Spleen (tissue), 11 donors: Measurements from ENCODE around the gene C3orf38. TPM values are rescaled to one million over a fixed set of nuclear protein-coding genes. Genes with fewer than 3 reads are reported as not detected.
A peak's percentile ranks its signal among the peaks of the same experiment; 100 is the strongest.

Experiments used
- DNase-seq: peaks from one replicate; pipeline ENCODE4 v3.0.0-alpha.2; 2020
- H3K27ac ChIP-seq, 8 donors: fragments of 200-600 bp; sonication (generic) in 7 of 8; 1 replicate in 4 of 8; 2 replicates in 4 of 8; pipeline versions ENCODE4 v1.5.0 to v1.8.0; 2016 to 2021; ENCODE audit warnings: inconsistent platforms in 4 of 8, mild to moderate bottlenecking in 4 of 8, moderate library complexity in 1 of 8
- H3K27me3 ChIP-seq, 7 donors: fragments of 200-600 bp; sonication (generic) in 6 of 7; replicated peaks in 1 of 7; 1 replicate in 4 of 7; 2 replicates in 3 of 7; pipeline versions ENCODE4 v1.5.0 to v1.8.0; 2016 to 2021; ENCODE audit warnings: inconsistent platforms in 3 of 7, mild to moderate bottlenecking in 1 of 7
- H3K36me3 ChIP-seq, 6 donors: fragments of 200-600 bp; sonication (generic) in 5 of 6; 1 replicate in 4 of 6; 2 replicates in 2 of 6; pipeline versions ENCODE4 v1.5.0 to v1.8.0; 2016 to 2021; ENCODE audit warnings: inconsistent platforms in 2 of 6
- H3K4me1 ChIP-seq, 6 donors: fragments of 200-600 bp; sonication (generic) in 5 of 6; 1 replicate in 3 of 6; 2 replicates in 3 of 6; pipeline versions ENCODE4 v1.5.0 to v1.8.0; 2016 to 2021; ENCODE audit warnings: inconsistent platforms in 3 of 6
- H3K4me3 ChIP-seq, 8 donors: fragments of 200-600 bp; sonication (generic) in 7 of 8; 1 replicate in 4 of 8; 2 replicates in 4 of 8; pipeline versions ENCODE4 v1.5.0 to v1.8.0; 2016 to 2021; ENCODE audit warnings: inconsistent platforms in 4 of 8, mild to moderate bottlenecking in 4 of 8, moderate library complexity in 2 of 8
- H3K9me3 ChIP-seq, 8 donors: fragments of 200-600 bp; sonication (generic) in 7 of 8; 1 replicate in 4 of 8; 2 replicates in 4 of 8; pipeline versions ENCODE4 v1.5.0 to v1.8.0; 2016 to 2021; ENCODE audit warnings: inconsistent platforms in 4 of 8
- CTCF ChIP-seq, 11 experiments: fragments of 200-600 bp in 7 of 11; fragments of 450-650 bp in 4 of 11; sonication (generic) in 4 of 11; IDR thresholded peaks in 8 of 11; conservative IDR thresholded peaks in 3 of 11; 1 replicate in 7 of 11; 2 replicates in 4 of 11; pipeline versions ENCODE4 v1.4.0 to v1.8.0; 2016 to 2021; ENCODE audit warnings: antibody characterized with exemption in 11 of 11, inconsistent platforms in 4 of 11, mild to moderate bottlenecking in 1 of 11
- POLR2A ChIP-seq, 3 donors: fragments of 450-650 bp; IDR thresholded peaks; one replicate each; pipeline ENCODE4 v1.5.1; 2017; ENCODE audit warnings: antibody characterized with exemption in 3 of 3, mild to moderate bottlenecking in 1 of 3
- POLR2AphosphoS5 ChIP-seq, 3 donors: sonication (generic); formaldehyde crosslinking; IDR thresholded peaks; one replicate each; pipeline ENCODE4 v1.5.1; 2017; ENCODE audit warnings: antibody characterized with exemption in 3 of 3
- WGBS, 5 donors: extraction: QIAGEN DNeasy Blood & Tissue Kit in 3 of 5; methylation state at CpG; one replicate each; pipeline versions ENCODE4 v1.1.5 to v1.1.7; 2013 to 2018; 5-methylcytosine and 5-hydroxymethylcytosine counted together
- intact Hi-C: fragments of 100-400 bp; cut with DNase I; formaldehyde crosslinking; loops from one replicate; pipeline ENCODE4 v1.15.0; 2023; ENCODE audit warnings: low total_unique reads
- polyA plus RNA-seq, 3 donors: library from polyadenylated mRNA; stranded (reverse); fragments of 200-250 nt; gene quantifications; one replicate each; pipeline ENCODE4 v1.2.1, GENCODE V29; 2013
- total RNA-seq, 7 donors: library from RNA; depleted of rRNA in 3 of 7; stranded (reverse); fragments of >200 nt in 3 of 7; fragmentation: NEBNext Ultra II Directional in 4 of 7; extraction: Animal tissue kit (Norgen Biotek cat#: 25700) in 4 of 7; gene quantifications; one replicate each; pipeline versions ENCODE4 v1.1.0 to v1.2.1, GENCODE V29; 2016 to 2021
- donor health status: healthy with polysubstance abuse.
- donor health status: DM: no; HTN: no; CAD: no; lungs with moderate emphysema.
- donor health status: DM: no; HTN: no; CAD: no.
- donor health status: Bipolar disorder and iron deficiency.
- donor health status: healthy.
- donor health status: DM: no; HTN: no; CAD: no.
- donor health status: DM: yes; HTN: yes; CAD: no.

C3orf38 gene
- total and polyA plus RNA-seq, 10 donors: 8.1 to 41.2 (median 32.0) TPM

GRCh38 chr3:88148651-88149050 is 1.1 kb upstream of the C3orf38 start:
- no peaks in the 10 kb centered on the region for H3K27me3 ChIP-seq
- peak; percentile 73 for DNase-seq
- peak overlapping the region in 7 of 8 donors; percentile 71 to 92 (median 85) for H3K4me3 ChIP-seq
- TF ChIP-seq POLR2AphosphoS5 (IDR thresholded peaks at IDR 0.05) (no peak), CTCF (IDR thresholded peaks at IDR 0.05 in 8 of 11, conservative IDR thresholded peaks at IDR 0.05 in 3 of 11) (no peak), POLR2A (IDR thresholded peaks at IDR 0.05) (no peak)
- no peaks in the 10 kb centered on the region for H3K9me3 ChIP-seq
- peaks cover 21 to 55% (median 38%) of the 10 kb centered on the region in 6 donors for H3K4me1 ChIP-seq
- H3K27ac ChIP-seq: peak overlapping the region in 3 of 8 donors; percentile 93 to 95 (median 94)
- WGBS, 5 donors: 74 to 83% (median 76%) methylated on average over 17 of the region's 17 CpGs
- H3K36me3 ChIP-seq: peaks cover 0 to 6% (median 5%) of the 10 kb centered on the region in 6 donors
- intact Hi-C loops: no loop called here

GRCh38 chr3:88149101-88149508 is 654 bp upstream of the C3orf38 start:
- TF ChIP-seq POLR2AphosphoS5 (IDR thresholded peaks at IDR 0.05): no peak
- no peak for TF ChIP-seq POLR2A (IDR thresholded peaks at IDR 0.05)
- TF ChIP-seq CTCF (IDR thresholded peaks at IDR 0.05 in 8 of 11, conservative IDR thresholded peaks at IDR 0.05 in 3 of 11): no peak
- peaks cover 21 to 60% (median 40%) of the 10 kb centered on the region in 6 donors for H3K4me1 ChIP-seq
- no peak for DNase-seq
- H3K27ac ChIP-seq: peak overlapping the region; percentile 93 to 98 (median 94)
- no peaks in the 10 kb centered on the region for H3K9me3 ChIP-seq
- peaks cover 0 to 11% (median 7%) of the 10 kb centered on the region in 6 donors for H3K36me3 ChIP-seq
- 0 to 1% (median 0%) methylated on average over 16 of the region's 16 CpGs for WGBS, 5 donors
- intact Hi-C loops: no loop called here
- H3K27me3 ChIP-seq: no peaks in the 10 kb centered on the region
- peak overlapping the region; percentile 71 to 92 (median 86) for H3K4me3 ChIP-seq

GRCh38 chr3:88150371-88150770 is 612 bp downstream of the C3orf38 start:
- intact Hi-C loops: no loop called here
- H3K9me3 ChIP-seq: no peaks in the 10 kb centered on the region
- 0% methylated on average over 8 of the region's 8 CpGs for WGBS, 5 donors
- peaks cover 21 to 71% (median 45%) of the 10 kb centered on the region in 6 donors for H3K4me1 ChIP-seq
- no peak for DNase-seq
- peak overlapping the region; percentile 71 to 92 (median 86) for H3K4me3 ChIP-seq
- no peak for TF ChIP-seq POLR2AphosphoS5 (IDR thresholded peaks at IDR 0.05)
- no peak for TF ChIP-seq POLR2A (IDR thresholded peaks at IDR 0.05)
- no peak for TF ChIP-seq CTCF (IDR thresholded peaks at IDR 0.05 in 8 of 11, conservative IDR thresholded peaks at IDR 0.05 in 3 of 11)
- peak overlapping the region; percentile 93 to 98 (median 94) for H3K27ac ChIP-seq
- no peaks in the 10 kb centered on the region for H3K27me3 ChIP-seq
- peaks cover 0 to 23% (median 19%) of the 10 kb centered on the region in 6 donors for H3K36me3 ChIP-seq

- WGBS, 5 donors: 0 to 1% (median 0%) methylated on average over 6 of the region's 6 CpGs
- H3K27me3 ChIP-seq: no peaks in the 10 kb centered on the region
- peak overlapping the region; percentile 71 to 92 (median 86) for H3K4me3 ChIP-seq
- peak overlapping the region; percentile 93 to 98 (median 94) for H3K27ac ChIP-seq
- TF ChIP-seq CTCF (IDR thresholded peaks at IDR 0.05 in 8 of 11, conservative IDR thresholded peaks at IDR 0.05 in 3 of 11) (no peak), POLR2AphosphoS5 (IDR thresholded peaks at IDR 0.05) (no peak), POLR2A (IDR thresholded peaks at IDR 0.05) (no peak)
- no peaks in the 10 kb centered on the region for H3K9me3 ChIP-seq
- intact Hi-C loops: no loop called here
- peaks cover 21 to 75% (median 45%) of the 10 kb centered on the region in 6 donors for H3K4me1 ChIP-seq
- peaks cover 0 to 28% (median 23%) of the 10 kb centered on the region in 6 donors for H3K36me3 ChIP-seq
- no peak for DNase-seq
These were observed 1.0 kb downstream of the C3orf38 start for GRCh38 chr3:88150806-88151205.
